Astrocyte (in vitro differentiated cells and primary cell): Measurements from ENCODE around the gene FAM110C. TPM values are rescaled to one million over a fixed set of nuclear protein-coding genes. Genes with fewer than 3 reads are reported as not detected.
"Not testable (repeated sequence)": the region's sequence is repeated elsewhere in the genome, so short reads cannot be mapped to it uniquely, and the experiment has no call there.

Source experiments
- DNase-seq: peaks from one replicate; pipeline ENCODE4 v3.0.0-alpha.2; 2010; ENCODE audit warnings: low read depth
- FAIRE-seq: peaks from 2 replicates; lab custom pipeline; 2011; peaks lifted over from hg19 to GRCh38; lab: Jason Lieb, UNC
- H2AFZ ChIP-seq: 2 replicates; pipeline ENCODE4 v1.6.0; 2012; ENCODE audit warnings: low read depth, low read length, inconsistent platforms
- H3K27ac ChIP-seq: 2 replicates; pipeline ENCODE4 v1.5.1; 2011; ENCODE audit warnings: low read depth, low read length, inconsistent platforms
- H3K27me3 ChIP-seq: 2 replicates; pipeline ENCODE4 v1.6.0; 2011; ENCODE audit warnings: low read length, inconsistent platforms; ENCODE audit not compliant: insufficient read depth
- H3K36me3 ChIP-seq: 2 replicates; pipeline ENCODE4 v1.5.1; 2011; ENCODE audit warnings: low read length, inconsistent platforms; ENCODE audit not compliant: insufficient read depth
- H3K4me1 ChIP-seq: 2 replicates; pipeline ENCODE4 v1.5.1; 2011; ENCODE audit warnings: low read length, inconsistent platforms; ENCODE audit not compliant: insufficient read depth
- H3K4me2 ChIP-seq: 2 replicates; pipeline ENCODE4 v1.6.0; 2012; ENCODE audit warnings: low read length, inconsistent platforms
- H3K4me3 ChIP-seq: 2 replicates; pipeline ENCODE4 v1.5.1; 2011; ENCODE audit warnings: low read depth, mild to moderate bottlenecking, low read length, inconsistent platforms; ENCODE audit not compliant: insufficient read depth
- H3K79me2 ChIP-seq: 2 replicates; pipeline ENCODE4 v1.6.0; 2012; ENCODE audit warnings: mild to moderate bottlenecking, low read length, inconsistent platforms; ENCODE audit not compliant: insufficient read depth
- H3K9ac ChIP-seq: 2 replicates; pipeline ENCODE4 v1.6.0; 2012; ENCODE audit warnings: mild to moderate bottlenecking, low read length, inconsistent platforms
- H3K9me3 ChIP-seq: 2 replicates; pipeline ENCODE4 v1.5.1; 2012; ENCODE audit warnings: low read depth, mild to moderate bottlenecking, low read length, inconsistent platforms; ENCODE audit not compliant: insufficient read depth
- H4K20me1 ChIP-seq: 2 replicates; pipeline ENCODE4 v1.6.0; 2012; ENCODE audit warnings: low read length, inconsistent platforms; ENCODE audit not compliant: insufficient read depth
- H3K27ac Mint-ChIP-seq: one replicate; pipeline ENCODE4 v1.8.0; 2021; ENCODE audit warnings: mild to moderate bottlenecking, mixed read lengths; ENCODE audit not compliant: unreplicated experiment
- H3K27me3 Mint-ChIP-seq: one replicate; pipeline ENCODE4 v1.8.0; 2021; ENCODE audit warnings: low read depth, mixed read lengths; ENCODE audit not compliant: unreplicated experiment
- H3K36me3 Mint-ChIP-seq: one replicate; pipeline ENCODE4 v1.8.0; 2021; ENCODE audit warnings: low read depth, mixed read lengths; ENCODE audit not compliant: unreplicated experiment
- H3K4me1 Mint-ChIP-seq: one replicate; pipeline ENCODE4 v1.8.0; 2021; ENCODE audit warnings: low read depth, mixed read lengths; ENCODE audit not compliant: unreplicated experiment
- H3K4me3 Mint-ChIP-seq: one replicate; pipeline ENCODE4 v1.8.0; 2021; ENCODE audit warnings: mild to moderate bottlenecking, moderate library complexity, mixed read lengths; ENCODE audit not compliant: unreplicated experiment
- H3K9me3 Mint-ChIP-seq: one replicate; pipeline ENCODE4 v1.8.0; 2021; ENCODE audit warnings: mild to moderate bottlenecking, mixed read lengths; ENCODE audit not compliant: unreplicated experiment
- CTCF ChIP-seq: IDR thresholded peaks from 2 replicates; pipeline ENCODE4 v1.5.1; 2011; ENCODE audit warnings: low read depth, mild to moderate bottlenecking, inconsistent platforms, low read length, moderate library complexity; ENCODE audit not compliant: insufficient read depth
- EZH2 ChIP-seq: IDR thresholded peaks from 2 replicates; pipeline ENCODE4 v1.6.1; 2012; ENCODE audit warnings: mild to moderate bottlenecking, low read length, inconsistent platforms; ENCODE audit not compliant: insufficient read depth
- total RNA-seq: library from RNA; stranded (reverse); gene quantifications from 2 replicates; pipeline ENCODE4 v1.2.1, GENCODE V29; 2021

FAM110C gene
- total RNA-seq, 1 donor from 2014 or later, result 1.4 TPM

- Mint-ChIP-seq H3K27me3 (peaks cover 4% of the 10 kb centered on the region), H3K4me1 (peaks cover 4% of the 10 kb centered on the region), H3K36me3 (no peaks in the 10 kb centered on the region), H3K4me3 (no peak overlapping the region), H3K27ac (no peak overlapping the region), H3K9me3 (peaks cover 2% of the 10 kb centered on the region)
- Histone ChIP-seq H4K20me1 (no peaks in the 10 kb centered on the region), H3K27me3 (no peaks in the 10 kb centered on the region), H3K4me1 (no peaks in the 10 kb centered on the region), H3K9ac (no peak overlapping the region), H3K27ac (no peak overlapping the region), H3K4me2 (no peak overlapping the region), H3K4me3 (no peak overlapping the region), H3K9me3 (no peaks in the 10 kb centered on the region), H2AFZ (no peak overlapping the region), H3K79me2 (no peaks in the 10 kb centered on the region), H3K36me3 (no peaks in the 10 kb centered on the region)
- TF ChIP-seq EZH2, result no peak
- TF ChIP-seq CTCF, result no peak
- FAIRE-seq (no peak), DNase-seq (no peak)
Observed at GRCh38 chr2:71309-72035, 25.2 kb upstream of the FAM110C start.

GRCh38 chr2:69366-70344 is 23.4 kb upstream of the FAM110C start:
- FAIRE-seq, result no peak
- H3K4me1 ChIP-seq, result no peaks in the 10 kb centered on the region
- no peak for DNase-seq
- no peak overlapping the region for H2AFZ ChIP-seq
- Mint-ChIP-seq H3K9me3 (peaks cover 2% of the 10 kb centered on the region), H3K36me3 (no peaks in the 10 kb centered on the region), H3K27ac (peak overlapping the region; percentile 10), H3K4me1 (peaks cover 4% of the 10 kb centered on the region), H3K4me3 (no peak overlapping the region), H3K27me3 (peaks cover 4% of the 10 kb centered on the region)
- TF ChIP-seq EZH2, result no peak
- no peaks in the 10 kb centered on the region for H3K9me3 ChIP-seq
- H3K4me2 ChIP-seq, result no peak overlapping the region
- H3K4me3 ChIP-seq, result no peak overlapping the region
- H3K9ac ChIP-seq, result no peak overlapping the region
- H3K79me2 ChIP-seq, result no peaks in the 10 kb centered on the region
- H4K20me1 ChIP-seq, result no peaks in the 10 kb centered on the region
- H3K27me3 ChIP-seq, result no peaks in the 10 kb centered on the region
- H3K27ac ChIP-seq, result no peak overlapping the region
- no peaks in the 10 kb centered on the region for H3K36me3 ChIP-seq

GRCh38 chr2:68637-69036 is 22.3 kb upstream of the FAM110C start:
- H3K4me3 Mint-ChIP-seq, H3K4me1 ChIP-seq, H3K36me3 ChIP-seq, H4K20me1 ChIP-seq, H3K4me2 ChIP-seq, H3K9me3 ChIP-seq, H3K27me3 Mint-ChIP-seq, H3K4me1 Mint-ChIP-seq, H3K27ac Mint-ChIP-seq, H2AFZ ChIP-seq, H3K36me3 Mint-ChIP-seq, H3K9me3 Mint-ChIP-seq, H3K4me3 ChIP-seq, FAIRE-seq, H3K9ac ChIP-seq, DNase-seq, H3K27me3 ChIP-seq, H3K79me2 ChIP-seq, H3K27ac ChIP-seq: not testable (repeated sequence)
